ENCODE results near the gene RAB5B. TPM values are rescaled to one million over a fixed set of nuclear protein-coding genes. Genes with fewer than 3 reads are reported as not detected.

Gene RAB5B
- polyA plus RNA-seq, 3 donors from 2014 or later: 54.6 to 80.6 (median 76.9) TPM

GRCh38 chr12:56042843-56043242 is 69.0 kb downstream of the RAB5B start:
- no peak for DNase-seq
- peak overlapping the region; percentile 96 to 99 (median 97) for H3K4me3 Mint-ChIP-seq
- H3K27me3 Mint-ChIP-seq (ENCODE audit: low read depth in 3 of 3): peaks cover 7 to 13% (median 10%) of the 10 kb centered on the region in 3 donors
- no peaks in the 10 kb centered on the region for H3K9me3 Mint-ChIP-seq
- peaks cover 38 to 41% of the 10 kb centered on the region in 2 donors for H3K4me1 Mint-ChIP-seq
- peak overlapping the region; percentile 83 to 99 (median 98) for H3K27ac Mint-ChIP-seq
- H3K36me3 Mint-ChIP-seq: peaks cover 0 to 16% (median 4%) of the 10 kb centered on the region in 3 donors

Other genes starting within 250 kb of the RAB5B start
- gene CD63, start 245.1 kb upstream of the RAB5B start, polyA plus RNA-seq: 1,000 to 10,000 TPM; 1,258 to 1,754 (median 1,754) TPM
- 1 to 10 TPM in 1 of 3 donors, under 1 TPM in 2; 0.16 to 1.7 (median 0.64) TPM for gene GDF11, start 231.0 kb upstream of the RAB5B start, polyA plus RNA-seq
- 100 to 1,000 TPM; 115 to 157 (median 132) TPM for gene SARNP, start 156.4 kb upstream of the RAB5B start, polyA plus RNA-seq
- 100 to 1,000 TPM; 104 to 163 (median 147) TPM for gene ORMDL2, start 156.0 kb upstream of the RAB5B start, polyA plus RNA-seq
- 10 to 100 TPM; 36.7 to 51.4 (median 51.1) TPM for gene DNAJC14, start 144.5 kb upstream of the RAB5B start, polyA plus RNA-seq
- gene MMP19, start 131.1 kb upstream of the RAB5B start, polyA plus RNA-seq: under 1 TPM in 1 of 3 donors, not detected in 2; 0.10 TPM
- 10 to 100 TPM; 41.2 to 66.3 (median 54.2) TPM for gene PYM1, start 46.2 kb upstream of the RAB5B start, polyA plus RNA-seq
- 10 to 100 TPM; 14.9 to 38.1 (median 19.7) TPM for gene DGKA, start 42.9 kb upstream of the RAB5B start, polyA plus RNA-seq
- under 1 TPM in 1 of 3 donors, not detected in 2; 0.44 TPM for gene PMEL, start 8.0 kb upstream of the RAB5B start, polyA plus RNA-seq
- gene CDK2, start 7.2 kb upstream of the RAB5B start, polyA plus RNA-seq: 10 to 100 TPM; 11.6 to 27.7 (median 13.4) TPM
- 1 to 10 TPM; 3.5 to 5.9 (median 5.9) TPM for gene SUOX, start 23.2 kb downstream of the RAB5B start, polyA plus RNA-seq
- 1 to 10 TPM in 1 of 3 donors, not detected in 2; 1.0 TPM for gene IKZF4, start 47.0 kb downstream of the RAB5B start, polyA plus RNA-seq
- gene RPS26, start 67.8 kb downstream of the RAB5B start, polyA plus RNA-seq: 100 to 1,000 TPM; 294 to 705 (median 698) TPM
- not detected for gene ERBB3, start 106.1 kb downstream of the RAB5B start, polyA plus RNA-seq
- gene PA2G4, start 130.5 kb downstream of the RAB5B start, polyA plus RNA-seq: 100 to 1,000 TPM; 192 to 222 (median 214) TPM
- gene RPL41, start 142.6 kb downstream of the RAB5B start, polyA plus RNA-seq: 1,000 to 10,000 TPM; 2,591 to 7,233 (median 3,803) TPM
- gene ZC3H10, start 144.2 kb downstream of the RAB5B start, polyA plus RNA-seq: 1 to 10 TPM in 2 of 3 donors, under 1 TPM in 1; 0.86 to 4.2 (median 1.3) TPM
- gene ESYT1, start 154.2 kb downstream of the RAB5B start, polyA plus RNA-seq: 100 to 1,000 TPM; 217 to 502 (median 273) TPM
- 10 to 100 TPM in 1 of 3 donors, 1 to 10 TPM in 2; 1.5 to 12.9 (median 9.3) TPM for gene MYL6B, start 178.5 kb downstream of the RAB5B start, polyA plus RNA-seq
- gene MYL6, start 184.3 kb downstream of the RAB5B start, polyA plus RNA-seq: 1,000 to 10,000 TPM; 2,998 to 5,712 (median 4,230) TPM
- gene SMARCC2, start 215.4 kb downstream of the RAB5B start, polyA plus RNA-seq: 100 to 1,000 TPM in 1 of 3 donors, 10 to 100 TPM in 2; 25.7 to 118 (median 43.7) TPM
- 10 to 100 TPM; 49.0 to 55.1 (median 49.3) TPM for gene RNF41, start 247.8 kb downstream of the RAB5B start, polyA plus RNA-seq